Mesendoderm (in vitro differentiated cells): ENCODE results near the gene KIAA0319L.
"Not testable (repeated sequence)": the region's sequence is repeated elsewhere in the genome, so short reads cannot be mapped to it uniquely, and the experiment has no call there.

Source experiments
- DNase-seq: peaks from one replicate; pipeline ENCODE4 v3.0.0; 2013
- H2AK5ac ChIP-seq: 2 replicates; pipeline ENCODE4 v1.6.1; 2013; ENCODE audit warnings: low read length, inconsistent platforms
- H2BK120ac ChIP-seq: 2 replicates; pipeline ENCODE4 v1.6.1; 2013; ENCODE audit warnings: low read depth, mild to moderate bottlenecking, low read length, moderate library complexity, mixed read lengths
- H2BK15ac ChIP-seq: replicated peaks from 2 replicates; pipeline ENCODE4 v1.6.1; 2013; ENCODE audit warnings: low read depth, mild to moderate bottlenecking, moderate library complexity
- H2BK5ac ChIP-seq: 2 replicates; pipeline ENCODE4 v1.6.1; 2013; ENCODE audit warnings: low read length, inconsistent platforms
- H3K18ac ChIP-seq: 2 replicates; pipeline ENCODE4 v1.6.1; 2013; ENCODE audit warnings: mild to moderate bottlenecking, low read length, mixed read lengths
- H3K23ac ChIP-seq: one replicate; pipeline ENCODE4 v1.6.1; 2013; ENCODE audit warnings: low read length
- H3K27ac ChIP-seq: 2 replicates; pipeline ENCODE4 v1.5.1; 2013; ENCODE audit warnings: low read depth, mild to moderate bottlenecking, inconsistent platforms, low read length, moderate library complexity
- H3K27me3 ChIP-seq: 2 replicates; pipeline ENCODE4 v1.6.1; 2013; ENCODE audit warnings: low read length, control low read depth, mild to moderate bottlenecking, inconsistent platforms; ENCODE audit not compliant: insufficient read depth, poor library complexity
- H3K36me3 ChIP-seq: 2 replicates; pipeline ENCODE4 v1.6.1; 2013; ENCODE audit warnings: low read length, inconsistent platforms; ENCODE audit not compliant: control insufficient read depth, insufficient read depth
- H3K4ac ChIP-seq: one replicate; pipeline ENCODE4 v1.6.1; 2013; ENCODE audit warnings: low read depth, mild to moderate bottlenecking, low read length, moderate library complexity
- H3K4me1 ChIP-seq: 2 replicates; pipeline ENCODE4 v1.6.1; 2013; ENCODE audit warnings: low read depth, low read length, inconsistent platforms; ENCODE audit not compliant: control insufficient read depth
- H3K4me2 ChIP-seq: 2 replicates; pipeline ENCODE4 v1.6.1; 2013; ENCODE audit warnings: low read length
- H3K4me3 ChIP-seq: 2 replicates; pipeline ENCODE4 v1.5.1; 2013; ENCODE audit warnings: mild to moderate bottlenecking, low read length
- H3K56ac ChIP-seq: one replicate; pipeline ENCODE4 v1.6.1; 2013; ENCODE audit warnings: low read length
- H3K79me1 ChIP-seq: 2 replicates; pipeline ENCODE4 v1.6.1; 2013; ENCODE audit warnings: low read length, inconsistent platforms
- H3K79me2 ChIP-seq: 2 replicates; pipeline ENCODE4 v1.6.1; 2013; ENCODE audit warnings: mild to moderate bottlenecking, low read length; ENCODE audit not compliant: control insufficient read depth, insufficient read depth
- H3K9ac ChIP-seq: 2 replicates; pipeline ENCODE4 v1.6.1; 2013; ENCODE audit warnings: low read length, inconsistent platforms
- H4K5ac ChIP-seq: one replicate; pipeline ENCODE4 v1.6.1; 2013; ENCODE audit warnings: low read length
- H4K8ac ChIP-seq: one replicate; pipeline ENCODE4 v1.6.1; 2013; ENCODE audit warnings: low read depth, mild to moderate bottlenecking, control low read depth, low read length, moderate library complexity
- WGBS: extraction: QIAGEN DNeasy Blood & Tissue Kit; methylation state at CpG from one replicate; pipeline ENCODE4 v1.1.7; 2013; ENCODE audit warnings: low lambda C conversion rate, missing lambda C conversion rate; ENCODE audit not compliant: insufficient coverage; ENCODE audit errors: extremely low coverage; 5-methylcytosine and 5-hydroxymethylcytosine counted together

Gene KIAA0319L

GRCh38 chr1:35466120-35466519 lies 91.1 kb downstream of the KIAA0319L start:
- H2BK5ac ChIP-seq = no peak overlapping the region
- H2AK5ac ChIP-seq = no peak overlapping the region
- H3K79me2 ChIP-seq = no peaks in the 10 kb centered on the region
- H3K4me1 ChIP-seq = peaks cover 3% of the 10 kb centered on the region
- H3K79me1 ChIP-seq = no peaks in the 10 kb centered on the region
- no peak overlapping the region for H4K8ac ChIP-seq
- H3K18ac ChIP-seq = no peak overlapping the region
- H3K56ac ChIP-seq = no peak overlapping the region
- WGBS = no CpG with 5 or more reads among the region's 1 CpG
- no peak overlapping the region for H2BK120ac ChIP-seq
- no peaks in the 10 kb centered on the region for H3K27me3 ChIP-seq
- no peaks in the 10 kb centered on the region for H3K36me3 ChIP-seq
- no peak overlapping the region for H3K4ac ChIP-seq
- no peak for DNase-seq
- H3K4me3 ChIP-seq = no peak overlapping the region
- no peak overlapping the region for H3K9ac ChIP-seq
- H3K23ac ChIP-seq = no peak overlapping the region
- H3K4me2 ChIP-seq = no peak overlapping the region
- no peak overlapping the region for H2BK15ac ChIP-seq
- H4K5ac ChIP-seq = no peak overlapping the region
- no peak overlapping the region for H3K27ac ChIP-seq

GRCh38 chr1:35463749-35464148 lies 93.5 kb downstream of the KIAA0319L start:
- H3K79me2 ChIP-seq, H3K56ac ChIP-seq, H2BK120ac ChIP-seq, H3K4me2 ChIP-seq, H3K23ac ChIP-seq, H4K5ac ChIP-seq, H3K27ac ChIP-seq, H4K8ac ChIP-seq, H2BK15ac ChIP-seq, DNase-seq, H3K27me3 ChIP-seq, H3K18ac ChIP-seq, H3K36me3 ChIP-seq, H3K79me1 ChIP-seq, H3K4ac ChIP-seq, H3K9ac ChIP-seq, H3K4me1 ChIP-seq, H2AK5ac ChIP-seq, H2BK5ac ChIP-seq, H3K4me3 ChIP-seq: not testable (repeated sequence)
- WGBS = no CpG with 5 or more reads among the region's 2 CpGs

DNA sequence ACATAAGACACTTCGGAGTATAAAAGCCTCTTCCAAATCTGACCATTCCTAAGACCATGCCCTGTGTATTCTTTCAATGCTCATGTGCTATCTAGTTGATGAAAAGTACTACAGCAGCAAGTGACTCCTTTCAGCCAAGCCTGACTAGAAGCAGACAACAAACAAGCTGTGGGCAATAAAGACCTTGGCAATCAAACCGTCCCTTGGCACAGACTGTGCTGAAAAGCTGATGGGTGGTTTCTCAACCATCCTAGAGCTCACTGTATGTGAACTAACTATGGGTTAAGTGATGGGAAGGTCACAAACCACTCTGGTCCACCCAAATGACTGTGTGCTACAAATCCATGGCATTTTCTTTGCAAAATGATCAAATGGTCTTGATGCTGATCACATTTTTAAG lies 94.0 kb downstream of the KIAA0319L start:
- Histone ChIP-seq H2BK5ac (no peak overlapping the region), H2BK15ac (no peak overlapping the region), H3K36me3 (no peaks in the 10 kb centered on the region), H3K4ac (no peak overlapping the region), H3K18ac (no peak overlapping the region), H4K5ac (no peak overlapping the region), H3K9ac (no peak overlapping the region), H3K27ac (no peak overlapping the region), H3K23ac (no peak overlapping the region), H3K4me2 (no peak overlapping the region), H4K8ac (no peak overlapping the region), H3K27me3 (no peaks in the 10 kb centered on the region), H3K4me1 (no peaks in the 10 kb centered on the region), H3K79me1 (no peaks in the 10 kb centered on the region), H2AK5ac (no peak overlapping the region), H3K79me2 (no peaks in the 10 kb centered on the region), H3K56ac (no peak overlapping the region), H3K4me3 (no peak overlapping the region), H2BK120ac (no peak overlapping the region)
- no peak for DNase-seq
- no CpG with 5 or more reads among the region's 2 CpGs for WGBS

- H3K4me2 ChIP-seq = no peak overlapping the region
- no peaks in the 10 kb centered on the region for H3K36me3 ChIP-seq
These were observed 95.1 kb downstream of the KIAA0319L start for GRCh38 chr1:35461966-35462651.

DNA sequence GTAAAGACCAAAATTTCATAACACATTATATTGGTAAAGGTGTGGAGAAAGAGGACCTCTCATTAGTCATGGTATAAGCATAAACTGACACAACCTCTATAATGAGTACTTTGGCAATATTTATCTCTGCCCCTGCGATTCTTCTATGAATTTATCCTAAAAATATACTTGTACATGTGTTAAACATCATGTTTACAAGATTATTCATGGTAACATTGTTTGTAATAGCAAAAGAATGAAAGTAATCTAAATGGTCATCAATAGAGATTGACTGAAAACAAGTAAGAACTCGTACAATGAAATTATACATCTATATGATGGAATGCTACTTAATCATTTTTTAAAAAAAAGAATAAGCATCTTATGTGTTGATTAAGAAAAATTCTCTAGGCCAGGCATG lies 96.4 kb downstream of the KIAA0319L start:
- Histone ChIP-seq H3K4me2 (no peak overlapping the region), H3K23ac (no peak overlapping the region), H3K4me1 (no peaks in the 10 kb centered on the region), H3K18ac (no peak overlapping the region), H3K56ac (no peak overlapping the region), H3K36me3 (no peaks in the 10 kb centered on the region), H3K4me3 (no peak overlapping the region), H4K5ac (no peak overlapping the region), H2BK5ac (no peak overlapping the region), H2BK15ac (no peak overlapping the region), H3K9ac (no peak overlapping the region), H3K27ac (no peak overlapping the region), H2BK120ac (no peak overlapping the region), H3K27me3 (no peaks in the 10 kb centered on the region), H4K8ac (no peak overlapping the region), H3K79me1 (no peaks in the 10 kb centered on the region), H3K79me2 (no peaks in the 10 kb centered on the region), H3K4ac (no peak overlapping the region), H2AK5ac (no peak overlapping the region)
- no CpG with 5 or more reads among the region's 2 CpGs for WGBS
- no peak for DNase-seq

More at GRCh38 chr1:35461966-35462651, 95.1 kb downstream of the KIAA0319L start:
- H3K56ac ChIP-seq = no peak overlapping the region
- no peaks in the 10 kb centered on the region for H3K79me1 ChIP-seq
- no peaks in the 10 kb centered on the region for H3K79me2 ChIP-seq
- WGBS = no CpG with 5 or more reads among the region's 5 CpGs
- no peak overlapping the region for H3K27ac ChIP-seq
- no peak overlapping the region for H4K5ac ChIP-seq
- H3K4ac ChIP-seq = no peak overlapping the region
- no peak overlapping the region for H2BK15ac ChIP-seq
- H4K8ac ChIP-seq = no peak overlapping the region
- H3K23ac ChIP-seq = no peak overlapping the region
- no peaks in the 10 kb centered on the region for H3K4me1 ChIP-seq
- H3K9ac ChIP-seq = no peak overlapping the region
- no peak overlapping the region for H2AK5ac ChIP-seq
- H3K27me3 ChIP-seq = no peaks in the 10 kb centered on the region
- no peak overlapping the region for H3K4me3 ChIP-seq
- no peak overlapping the region for H3K18ac ChIP-seq
- H2BK120ac ChIP-seq = no peak overlapping the region
- H2BK5ac ChIP-seq = no peak overlapping the region
- DNase-seq = no peak

DNA sequence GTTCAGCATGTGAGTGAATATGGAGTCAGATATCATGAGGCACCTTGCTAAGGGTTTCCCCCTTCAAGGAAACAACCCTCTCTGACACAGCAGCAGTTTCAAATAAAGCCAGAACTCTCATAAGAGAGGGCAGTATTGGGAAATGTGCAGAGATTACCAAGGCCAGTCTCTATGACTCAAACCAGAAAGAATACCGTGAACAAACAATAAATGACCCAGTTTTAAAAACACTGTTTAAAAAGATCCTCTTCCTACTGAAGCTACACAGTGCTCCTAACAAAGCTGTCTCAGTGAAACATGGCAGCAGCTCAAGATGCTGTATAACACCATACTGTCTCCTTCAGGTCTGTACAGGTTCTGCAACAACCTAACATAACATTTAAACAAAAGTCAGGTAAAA lies 102.6 kb downstream of the KIAA0319L start:
- no peak overlapping the region for H3K23ac ChIP-seq
- H3K27ac ChIP-seq = no peak overlapping the region
- H3K18ac ChIP-seq = no peak overlapping the region
- H3K4me2 ChIP-seq = no peak overlapping the region
- no peak overlapping the region for H3K4me3 ChIP-seq
- no peak for DNase-seq
- no peaks in the 10 kb centered on the region for H3K79me2 ChIP-seq
- H3K4ac ChIP-seq = no peak overlapping the region
- H2BK15ac ChIP-seq = no peak overlapping the region
- H3K56ac ChIP-seq = no peak overlapping the region
- no peak overlapping the region for H2BK5ac ChIP-seq
- no peak overlapping the region for H2BK120ac ChIP-seq
- H4K5ac ChIP-seq = no peak overlapping the region
- H3K9ac ChIP-seq = no peak overlapping the region
- peaks cover 5% of the 10 kb centered on the region for H3K36me3 ChIP-seq
- no peaks in the 10 kb centered on the region for H3K4me1 ChIP-seq
- no peak overlapping the region for H2AK5ac ChIP-seq
- no peak overlapping the region for H4K8ac ChIP-seq
- H3K79me1 ChIP-seq = no peaks in the 10 kb centered on the region
- no CpG with 5 or more reads among the region's 1 CpG for WGBS
- no peaks in the 10 kb centered on the region for H3K27me3 ChIP-seq
